Trophoblast cell (in vitro differentiated cells and primary cell): ENCODE results near the gene LIN28A. TPM values are rescaled to one million over a fixed set of nuclear protein-coding genes. Genes with fewer than 3 reads are reported as not detected.
A peak's percentile ranks its signal among the peaks of the same experiment; 100 is the strongest.

Experiments
- DNase-seq, 2 donors: peaks; one replicate each; pipeline ENCODE4 v3.0.0-alpha.2; 2016
- H2AFZ ChIP-seq: 2 replicates; pipeline ENCODE4 v1.6.1; 2013; ENCODE audit warnings: low read length, moderate library complexity, mild to moderate bottlenecking; ENCODE audit not compliant: insufficient read depth, poor library complexity
- H2AK5ac ChIP-seq: 2 replicates; pipeline ENCODE4 v1.6.1; 2013; ENCODE audit warnings: mild to moderate bottlenecking, low read length
- H2BK120ac ChIP-seq: 2 replicates; pipeline ENCODE4 v1.6.1; 2013; ENCODE audit warnings: low read length, mild to moderate bottlenecking, moderate library complexity; ENCODE audit not compliant: insufficient read depth, poor library complexity
- H2BK12ac ChIP-seq: 2 replicates; pipeline ENCODE4 v1.6.1; 2013; ENCODE audit warnings: mild to moderate bottlenecking, low read length, moderate library complexity
- H2BK5ac ChIP-seq: 2 replicates; pipeline ENCODE4 v1.6.1; 2013; ENCODE audit warnings: low read length, low read depth, moderate library complexity, mild to moderate bottlenecking; ENCODE audit not compliant: poor library complexity
- H3K14ac ChIP-seq: 2 replicates; pipeline ENCODE4 v1.6.1; 2013; ENCODE audit warnings: mild to moderate bottlenecking, low read length
- H3K18ac ChIP-seq: 2 replicates; pipeline ENCODE4 v1.6.1; 2013; ENCODE audit warnings: mild to moderate bottlenecking, low read length
- H3K23ac ChIP-seq: 2 replicates; pipeline ENCODE4 v1.6.1; 2013; ENCODE audit warnings: low read length
- H3K27ac ChIP-seq: 2 replicates; pipeline ENCODE4 v1.5.1; 2013; ENCODE audit warnings: low read depth, mild to moderate bottlenecking, inconsistent platforms, low read length, moderate library complexity
- H3K27me3 ChIP-seq: 2 replicates; pipeline ENCODE4 v1.6.1; 2013; ENCODE audit warnings: inconsistent platforms, mild to moderate bottlenecking, low read length, moderate library complexity; ENCODE audit not compliant: insufficient read depth
- H3K36me3 ChIP-seq, 2 experiments: 1 replicate in 1 of 2; 2 replicates in 1 of 2; pipeline ENCODE4 v1.6.1; 2013; ENCODE audit warnings: low read length in 2 of 2, mild to moderate bottlenecking in 2 of 2, moderate library complexity in 1 of 2; ENCODE audit not compliant: insufficient read depth in 2 of 2, control insufficient read depth in 1 of 2
- H3K4ac ChIP-seq: 2 replicates; pipeline ENCODE4 v1.6.1; 2013; ENCODE audit warnings: low read depth, mild to moderate bottlenecking, low read length, moderate library complexity
- H3K4me1 ChIP-seq, 2 experiments: 1 replicate in 1 of 2; 2 replicates in 1 of 2; pipeline ENCODE4 v1.6.1; 2013; ENCODE audit warnings: low read length in 2 of 2, mild to moderate bottlenecking in 2 of 2, moderate library complexity in 1 of 2; ENCODE audit not compliant: insufficient read depth in 2 of 2, control insufficient read depth in 1 of 2
- H3K4me2 ChIP-seq: 2 replicates; pipeline ENCODE4 v1.6.1; 2013; ENCODE audit warnings: inconsistent platforms, mild to moderate bottlenecking, low read length, moderate library complexity
- H3K4me3 ChIP-seq: 2 replicates; pipeline ENCODE4 v1.5.1; 2013; ENCODE audit warnings: mild to moderate bottlenecking, low read depth, low read length, inconsistent platforms
- H3K79me1 ChIP-seq: one replicate; pipeline ENCODE4 v1.6.1; 2013; ENCODE audit warnings: low read length
- H3K79me2 ChIP-seq: 2 replicates; pipeline ENCODE4 v1.6.1; 2013; ENCODE audit warnings: low read length, mild to moderate bottlenecking; ENCODE audit not compliant: control insufficient read depth, insufficient read depth, poor library complexity
- H3K9ac ChIP-seq: 2 replicates; pipeline ENCODE4 v1.6.1; 2013; ENCODE audit warnings: mild to moderate bottlenecking, low read length
- H3K9me3 ChIP-seq: 2 replicates; pipeline ENCODE4 v1.6.1; 2013; ENCODE audit warnings: low read depth, mild to moderate bottlenecking, control low read depth, inconsistent platforms, low read length; ENCODE audit not compliant: insufficient read depth
- H4K12ac ChIP-seq: 2 replicates; pipeline ENCODE4 v1.6.1; 2013; ENCODE audit warnings: low read depth, mild to moderate bottlenecking, low read length, moderate library complexity
- H4K8ac ChIP-seq: 2 replicates; pipeline ENCODE4 v1.6.1; 2013; ENCODE audit warnings: low read depth, mild to moderate bottlenecking, low read length, moderate library complexity
- H4K91ac ChIP-seq: one replicate; pipeline ENCODE4 v1.6.1; 2013; ENCODE audit warnings: low read depth, mild to moderate bottlenecking, low read length, moderate library complexity
- WGBS: extraction: QIAGEN DNeasy Blood & Tissue Kit; methylation state at CpG from one replicate; pipeline ENCODE4 v1.1.7; 2013; ENCODE audit warnings: missing lambda C conversion rate; ENCODE audit not compliant: insufficient read length, insufficient coverage; ENCODE audit errors: extremely low coverage; 5-methylcytosine and 5-hydroxymethylcytosine counted together
- polyA plus RNA-seq: library from polyadenylated mRNA; stranded (reverse); fragments of 200-250 nt; gene quantifications from 2 replicates; pipeline ENCODE4 v1.2.3, GENCODE V29; 2013

The LIN28A gene
- 48.2 and 51.4 TPM in 2 replicates for polyA plus RNA-seq

- no peaks in the 10 kb centered on the region for H3K27me3 ChIP-seq
- no peaks in the 10 kb centered on the region for H3K9me3 ChIP-seq
- peaks cover 30% of the 10 kb centered on the region for H3K79me2 ChIP-seq
- H3K14ac ChIP-seq: peak within 1 kb of the TSS; percentile 96
- peaks cover 32% of the 10 kb centered on the region for H3K79me1 ChIP-seq
- peaks cover 0 to 2% of the 10 kb centered on the region in 2 experiments for H3K36me3 ChIP-seq
- DNase-seq: no peak
- peak within 1 kb of the TSS; percentile 96 for H2BK5ac ChIP-seq
- peak within 1 kb of the TSS; percentile 92 for H4K8ac ChIP-seq
- peak within 1 kb of the TSS; percentile 85 for H4K12ac ChIP-seq
- peak within 1 kb of the TSS; percentile 20 for H3K9ac ChIP-seq
- peak within 1 kb of the TSS; percentile 90 for H3K27ac ChIP-seq
- H3K4me1 ChIP-seq: peaks cover 27 to 31% of the 10 kb centered on the region in 2 experiments
- peak within 1 kb of the TSS; percentile 98 for H3K4ac ChIP-seq
- peak within 1 kb of the TSS; percentile 77 for H2AK5ac ChIP-seq
- H2AFZ ChIP-seq: peak within 1 kb of the TSS; percentile 80
- H2BK12ac ChIP-seq: peak within 1 kb of the TSS; percentile 94
- H3K23ac ChIP-seq: no peak within 1 kb of the TSS
- H4K91ac ChIP-seq: peak within 1 kb of the TSS; percentile 98
- no CpG with 5 or more reads among the region's 70 CpGs for WGBS
- H2BK120ac ChIP-seq: peak within 1 kb of the TSS; percentile 98
- peak within 1 kb of the TSS; percentile 94 for H3K4me2 ChIP-seq
- H3K18ac ChIP-seq: peak within 1 kb of the TSS; percentile 98
- peak within 1 kb of the TSS; percentile 73 for H3K4me3 ChIP-seq
Measured at GRCh38 chr1:26410706-26411623, at the start of gene LIN28A. LIN28A (plus strand) TSS chr1:26410817; CDS start chr1:26410892, 75 bp downstream.

GRCh38 chr1:26361605-26362122, 49.0 kb upstream of the LIN28A start:
- Histone ChIP-seq H3K18ac (no peak overlapping the region), H3K4me3 (no peak overlapping the region), H3K23ac (no peak overlapping the region), H4K8ac (no peak overlapping the region), H4K91ac (no peak overlapping the region), H3K9ac (no peak overlapping the region), H3K79me1 (peaks cover 7% of the 10 kb centered on the region), H3K9me3 (peaks cover 2% of the 10 kb centered on the region), H3K27me3 (peaks cover 10% of the 10 kb centered on the region), H3K14ac (no peak overlapping the region), H2BK12ac (no peak overlapping the region), H3K4me2 (no peak overlapping the region), H3K27ac (no peak overlapping the region), H3K79me2 (no peaks in the 10 kb centered on the region), H3K4me1 (peaks cover 7 to 8% of the 10 kb centered on the region in 2 experiments), H2AK5ac (no peak overlapping the region), H4K12ac (no peak overlapping the region), H2BK120ac (no peak overlapping the region), H3K36me3 (no peaks in the 10 kb centered on the region), H2BK5ac (no peak overlapping the region), H2AFZ (no peak overlapping the region), H3K4ac (no peak overlapping the region)
- DNase-seq: no peak
- WGBS: no CpG with 5 or more reads among the region's 12 CpGs

GRCh38 chr1:26362331-26362730, 48.3 kb upstream of the LIN28A start:
- Histone ChIP-seq H4K8ac (no peak overlapping the region), H3K4me3 (no peak overlapping the region), H3K14ac (no peak overlapping the region), H3K79me1 (peaks cover 7% of the 10 kb centered on the region), H4K91ac (no peak overlapping the region), H2BK5ac (no peak overlapping the region), H3K4me2 (no peak overlapping the region), H2AK5ac (no peak overlapping the region), H4K12ac (no peak overlapping the region), H3K9me3 (peaks cover 2% of the 10 kb centered on the region), H3K79me2 (no peaks in the 10 kb centered on the region), H2BK12ac (no peak overlapping the region), H2AFZ (no peak overlapping the region), H3K4me1 (peaks cover 7 to 8% of the 10 kb centered on the region in 2 experiments), H2BK120ac (no peak overlapping the region), H3K9ac (no peak overlapping the region), H3K27me3 (peaks cover 10% of the 10 kb centered on the region), H3K23ac (no peak overlapping the region), H3K4ac (no peak overlapping the region), H3K18ac (no peak overlapping the region), H3K36me3 (no peaks in the 10 kb centered on the region), H3K27ac (no peak overlapping the region)
- no CpG with 5 or more reads among the region's 3 CpGs for WGBS
- no peak for DNase-seq

GRCh38 chr1:26363549-26364448, 46.8 kb upstream of the LIN28A start:
- no peak overlapping the region for H3K14ac ChIP-seq
- peaks cover 2% of the 10 kb centered on the region for H3K9me3 ChIP-seq
- no peak overlapping the region for H3K4me2 ChIP-seq
- WGBS: no CpG with 5 or more reads among the region's 26 CpGs
- no peak overlapping the region for H2AK5ac ChIP-seq
- no peak overlapping the region for H3K9ac ChIP-seq
- no peaks in the 10 kb centered on the region for H3K79me2 ChIP-seq
- no peaks in the 10 kb centered on the region for H3K36me3 ChIP-seq
- no peak overlapping the region for H3K18ac ChIP-seq
- H2AFZ ChIP-seq: no peak overlapping the region
- H3K4me3 ChIP-seq: no peak overlapping the region
- H3K27me3 ChIP-seq: peaks cover 10% of the 10 kb centered on the region
- H3K4ac ChIP-seq: no peak overlapping the region
- H3K79me1 ChIP-seq: peaks cover 7% of the 10 kb centered on the region
- no peak overlapping the region for H2BK120ac ChIP-seq
- no peak overlapping the region for H2BK12ac ChIP-seq
- H4K12ac ChIP-seq: no peak overlapping the region
- no peak overlapping the region for H3K23ac ChIP-seq
- DNase-seq: peak; percentile 72 to 86
- no peak overlapping the region for H4K8ac ChIP-seq
- H3K4me1 ChIP-seq: peaks cover 7 to 8% of the 10 kb centered on the region in 2 experiments
- H3K27ac ChIP-seq: no peak overlapping the region
- no peak overlapping the region for H4K91ac ChIP-seq
- no peak overlapping the region for H2BK5ac ChIP-seq
